ENCODE data around the gene BTBD1.

BTBD1 gene

DNA sequence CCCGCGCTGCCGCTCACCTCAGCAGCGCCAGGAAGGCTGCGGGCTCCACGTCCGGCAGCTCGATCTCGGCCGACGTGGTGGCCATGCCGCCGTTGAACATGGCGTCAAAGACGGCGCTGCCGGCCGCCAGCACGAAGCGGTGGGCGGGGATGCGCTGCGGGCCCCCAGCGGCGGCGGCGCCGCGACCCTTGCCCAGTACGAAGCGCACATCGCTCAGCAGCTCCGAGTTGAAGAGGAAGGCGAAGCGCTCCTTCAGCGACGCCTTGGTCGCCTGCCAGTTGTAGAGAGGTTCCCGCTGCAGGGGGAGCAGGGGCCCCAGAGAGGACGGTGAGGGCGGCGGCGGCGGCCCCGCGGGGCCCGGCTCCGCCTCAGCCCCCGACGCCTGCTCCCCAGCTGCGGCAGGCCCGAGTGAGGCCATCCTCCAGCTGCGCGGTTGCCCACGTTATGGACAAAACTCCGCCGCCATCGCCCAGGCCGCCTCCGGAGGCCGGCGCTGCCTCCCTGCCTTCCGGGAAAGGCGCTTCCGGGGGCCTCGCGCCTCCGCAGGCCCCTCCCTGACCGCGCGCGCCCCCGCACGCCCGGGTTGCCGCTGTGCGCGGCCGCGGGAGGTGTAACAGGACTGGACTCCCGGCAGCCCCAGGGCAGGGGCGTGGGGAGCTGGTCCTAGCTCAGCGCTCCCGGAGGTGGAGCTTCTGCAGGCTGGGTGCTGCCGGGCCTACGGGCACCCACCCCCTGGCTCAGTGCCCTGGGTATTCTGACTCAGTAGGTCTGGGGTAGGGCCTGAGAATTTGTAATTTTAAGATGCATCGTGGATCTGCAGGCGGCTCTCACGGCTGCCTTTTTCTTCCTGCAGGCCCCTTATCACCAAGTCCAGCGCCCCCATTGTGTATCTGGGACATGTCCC, at the start of gene BTBD1:
Gene BTBD1, minus strand, starts transcription at position 519 of the 904 bp plus-strand sequence. Its CDS starts 101 bp downstream, at position 418.
- DNase-seq = peak; percentile 93

DNA sequence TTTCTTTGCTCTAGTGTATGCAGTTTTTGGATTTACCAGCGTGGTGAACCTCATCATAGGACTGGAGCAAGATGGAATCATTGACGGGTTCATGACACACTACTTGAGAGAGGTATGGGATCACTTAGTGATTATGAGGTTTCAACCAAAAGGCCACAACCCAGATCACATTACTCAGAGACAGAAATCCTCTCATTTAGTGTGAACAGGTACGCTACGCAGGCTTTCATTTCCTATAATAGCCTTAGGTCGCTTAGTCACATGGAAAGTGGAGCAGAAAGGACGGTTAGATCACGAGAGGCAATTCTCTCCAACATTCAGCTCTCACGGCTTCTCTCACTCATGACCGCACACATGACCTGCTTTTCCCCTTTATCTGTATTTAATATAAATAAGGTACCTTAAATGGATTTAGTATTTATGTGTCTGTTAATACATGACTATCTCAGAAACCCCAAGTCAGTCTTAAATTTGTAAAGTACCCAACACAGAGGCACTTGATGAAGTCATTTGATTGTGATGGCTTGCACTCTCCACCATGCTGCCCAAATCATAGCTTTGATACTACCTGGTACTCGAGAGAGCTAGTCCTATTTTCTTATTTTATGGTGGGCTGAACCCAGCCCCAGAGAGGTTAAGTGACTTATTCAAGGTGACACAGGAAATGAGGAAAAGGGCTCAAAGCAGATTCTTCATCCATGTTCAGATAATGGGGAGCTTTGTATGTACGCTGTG, 48.9 kb upstream of the BTBD1 start:
- DNase-seq = peak; percentile 58

DNA sequence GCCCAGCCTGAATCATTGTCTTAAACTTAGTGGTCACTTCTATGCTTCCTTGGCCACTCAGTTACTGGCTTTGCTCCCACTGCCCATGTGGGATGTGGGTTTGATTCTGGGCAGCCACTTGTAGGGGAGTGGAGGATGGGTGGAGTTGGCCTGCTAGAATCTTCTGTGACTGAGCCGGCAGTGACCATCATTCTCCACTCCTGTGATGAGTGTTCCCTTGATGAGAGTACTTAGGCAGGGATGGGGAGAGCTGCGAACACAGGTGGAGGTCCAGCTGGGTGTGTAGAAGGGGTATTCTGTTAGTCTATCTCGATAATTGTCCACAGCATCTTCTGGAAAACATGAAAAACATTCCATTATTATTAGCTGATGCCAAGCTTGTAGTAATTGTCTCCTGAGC, 48.4 kb upstream of the BTBD1 start:
- no peak for DNase-seq

DNA sequence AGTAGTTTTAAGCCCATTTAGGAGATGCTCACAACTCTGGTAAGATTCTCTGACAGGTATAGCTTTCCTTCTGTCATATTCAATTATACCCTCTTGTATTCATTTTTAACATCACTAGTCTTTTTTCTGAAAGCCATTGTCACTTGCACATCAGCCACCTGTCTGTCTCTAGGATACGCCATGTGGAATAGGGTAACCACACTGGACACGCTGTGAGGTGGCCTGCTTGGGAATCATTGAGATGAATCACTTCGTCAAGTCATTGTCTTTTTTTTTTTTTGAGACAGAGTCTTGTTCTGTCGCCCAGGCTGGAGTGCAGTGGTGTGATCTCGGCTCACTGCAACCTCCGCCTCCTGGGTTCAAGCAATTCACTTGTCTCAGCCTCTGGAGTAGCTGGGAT, 47.8 kb upstream of the BTBD1 start:
- DNase-seq = no peak

DNA sequence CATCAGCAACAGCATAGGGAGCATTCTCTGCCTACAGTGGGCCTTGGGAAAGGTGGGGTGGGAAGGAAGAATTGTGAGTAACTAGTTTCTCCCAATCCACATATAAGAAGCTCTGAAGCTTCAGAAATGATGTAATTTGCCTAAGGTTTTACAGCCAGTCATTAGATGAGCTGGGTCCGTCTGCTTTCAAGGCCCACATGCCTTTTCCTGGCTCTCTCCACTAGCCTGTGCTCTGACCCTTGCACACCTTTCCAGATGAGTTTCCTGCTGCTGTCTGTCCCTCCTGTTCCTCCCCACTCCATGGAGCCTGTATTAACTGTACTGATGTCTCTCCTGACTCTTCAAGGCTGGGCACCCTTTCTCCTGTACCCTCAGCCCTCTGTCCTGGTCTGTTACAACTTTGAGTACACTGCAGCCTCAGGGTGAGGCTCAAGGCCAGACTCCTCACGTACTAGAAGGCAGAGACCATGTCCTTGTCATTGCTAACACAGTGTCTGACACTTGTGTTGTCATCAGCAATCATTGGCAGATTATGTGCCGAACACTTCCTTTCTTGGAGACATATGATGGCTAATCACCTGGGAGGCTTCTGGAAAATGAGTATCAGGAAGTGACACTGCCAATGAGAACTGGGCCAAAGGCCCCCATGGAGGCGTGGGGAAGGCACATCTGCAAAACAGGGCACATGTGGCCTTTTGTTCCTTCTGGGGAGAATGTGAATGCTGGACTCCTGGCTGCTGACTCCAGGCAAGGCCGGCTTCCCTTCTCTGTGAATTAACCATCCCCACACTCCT, 47.0 kb upstream of the BTBD1 start:
- no peak for DNase-seq

DNA sequence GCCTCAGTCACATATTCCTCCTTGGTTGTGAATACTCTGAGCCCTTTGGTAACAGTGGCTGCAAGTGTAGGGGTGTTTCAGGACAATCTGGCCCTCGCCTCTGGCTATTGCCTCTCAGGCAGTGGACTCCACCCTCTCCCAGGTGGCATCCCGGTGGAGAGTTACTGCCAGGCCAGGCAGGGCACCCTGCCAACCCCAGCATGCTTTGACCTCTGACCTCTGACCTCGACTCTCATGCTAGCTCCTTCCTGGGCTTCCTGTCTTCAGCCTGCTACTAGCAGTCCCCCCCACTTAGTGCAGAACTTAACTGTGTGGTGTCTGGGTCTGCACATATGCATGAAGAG, 45.9 kb upstream of the BTBD1 start:
- no peak for DNase-seq

DNA sequence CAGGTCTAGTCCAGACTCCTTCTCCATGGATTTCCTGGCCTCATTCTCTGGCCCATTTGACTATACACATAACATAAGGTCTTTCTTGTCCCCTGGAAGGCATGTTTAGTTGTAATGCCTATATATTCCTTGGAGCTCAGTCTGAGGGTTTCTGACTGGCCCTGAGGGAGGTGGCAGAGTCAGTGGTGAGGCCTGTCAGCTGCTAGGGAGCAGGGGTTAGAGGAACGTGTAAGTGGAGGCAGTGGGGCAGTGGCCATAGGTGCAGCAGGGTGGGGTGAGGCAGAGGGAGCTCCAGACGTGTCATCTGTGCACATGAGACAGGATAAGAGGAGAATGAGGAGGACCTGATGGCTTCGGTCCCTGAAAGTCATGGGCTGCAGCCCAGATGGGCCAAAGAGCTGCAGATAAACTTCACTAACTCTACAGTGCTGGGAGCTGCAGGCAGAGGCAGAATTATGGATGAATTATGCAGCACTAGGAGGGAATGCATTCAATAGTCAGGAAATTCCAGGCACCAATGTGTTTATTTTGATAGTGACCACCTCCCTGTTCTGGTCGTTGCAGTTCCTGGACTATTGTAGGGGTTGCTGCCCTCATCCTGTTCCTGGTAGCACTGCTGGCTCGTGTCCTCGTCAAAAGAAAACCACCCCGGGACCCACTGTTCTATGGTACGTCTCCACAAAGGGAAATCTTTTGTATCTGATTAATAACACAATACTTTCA, 45.3 kb upstream of the BTBD1 start:
- no peak for DNase-seq

DNA sequence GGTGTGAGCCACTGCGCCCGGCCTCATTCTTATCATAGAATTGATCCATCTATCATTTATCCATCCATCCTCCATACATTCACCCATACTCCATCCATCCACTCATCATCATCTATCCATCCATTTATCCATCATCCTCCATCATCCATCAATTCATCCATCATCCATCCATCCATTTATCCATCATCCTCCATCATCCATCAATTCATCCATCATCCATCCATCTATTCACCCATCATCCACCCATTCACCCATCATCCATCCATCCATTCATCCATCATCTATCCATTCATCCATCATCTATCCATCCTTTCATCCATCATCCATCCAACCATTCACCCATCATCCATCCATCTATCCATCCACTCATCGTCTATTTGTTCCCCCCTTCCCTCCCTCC, 44.1 kb upstream of the BTBD1 start:
- no peak for DNase-seq

DNA sequence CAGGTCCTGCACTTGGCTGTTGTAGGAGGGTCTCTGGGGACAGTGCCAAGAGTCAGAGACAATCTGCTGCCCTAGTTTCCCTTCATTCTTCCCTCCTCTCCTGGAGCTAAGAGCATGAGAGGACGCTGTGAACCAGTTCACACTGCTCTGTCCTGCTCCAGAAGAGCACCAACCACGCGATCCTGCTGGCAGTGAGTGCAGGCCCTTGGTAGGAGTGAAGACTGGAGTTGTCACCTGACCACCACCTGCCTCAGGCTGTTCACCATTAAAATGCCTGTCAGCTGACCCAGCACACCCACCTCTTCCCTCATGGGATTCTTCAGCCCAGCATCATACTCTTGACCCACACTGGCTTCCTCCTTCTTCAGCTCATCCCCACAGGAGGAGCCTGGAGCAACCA, 43.3 kb upstream of the BTBD1 start:
- no peak for DNase-seq

DNA sequence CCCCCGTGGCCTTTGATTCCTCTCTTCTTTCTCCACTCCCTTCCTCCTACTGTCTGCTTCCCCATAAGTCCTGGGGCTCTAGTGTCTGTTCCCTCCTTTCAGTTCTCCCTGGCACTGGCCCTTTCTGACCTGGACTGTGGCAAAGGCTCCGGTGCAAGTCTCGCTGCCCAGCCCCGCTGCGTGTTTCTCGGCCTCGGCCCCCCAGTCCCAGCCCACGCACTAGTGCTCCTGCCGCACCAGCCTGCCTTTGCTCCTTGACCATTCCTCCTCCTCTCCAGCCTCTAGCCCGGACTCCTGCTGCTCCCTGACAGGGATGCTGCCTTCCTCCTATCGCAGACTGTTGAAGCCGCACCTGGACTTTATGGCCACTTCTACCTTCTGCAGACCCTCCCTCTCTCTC, 42.5 kb upstream of the BTBD1 start:
- no peak for DNase-seq

DNA sequence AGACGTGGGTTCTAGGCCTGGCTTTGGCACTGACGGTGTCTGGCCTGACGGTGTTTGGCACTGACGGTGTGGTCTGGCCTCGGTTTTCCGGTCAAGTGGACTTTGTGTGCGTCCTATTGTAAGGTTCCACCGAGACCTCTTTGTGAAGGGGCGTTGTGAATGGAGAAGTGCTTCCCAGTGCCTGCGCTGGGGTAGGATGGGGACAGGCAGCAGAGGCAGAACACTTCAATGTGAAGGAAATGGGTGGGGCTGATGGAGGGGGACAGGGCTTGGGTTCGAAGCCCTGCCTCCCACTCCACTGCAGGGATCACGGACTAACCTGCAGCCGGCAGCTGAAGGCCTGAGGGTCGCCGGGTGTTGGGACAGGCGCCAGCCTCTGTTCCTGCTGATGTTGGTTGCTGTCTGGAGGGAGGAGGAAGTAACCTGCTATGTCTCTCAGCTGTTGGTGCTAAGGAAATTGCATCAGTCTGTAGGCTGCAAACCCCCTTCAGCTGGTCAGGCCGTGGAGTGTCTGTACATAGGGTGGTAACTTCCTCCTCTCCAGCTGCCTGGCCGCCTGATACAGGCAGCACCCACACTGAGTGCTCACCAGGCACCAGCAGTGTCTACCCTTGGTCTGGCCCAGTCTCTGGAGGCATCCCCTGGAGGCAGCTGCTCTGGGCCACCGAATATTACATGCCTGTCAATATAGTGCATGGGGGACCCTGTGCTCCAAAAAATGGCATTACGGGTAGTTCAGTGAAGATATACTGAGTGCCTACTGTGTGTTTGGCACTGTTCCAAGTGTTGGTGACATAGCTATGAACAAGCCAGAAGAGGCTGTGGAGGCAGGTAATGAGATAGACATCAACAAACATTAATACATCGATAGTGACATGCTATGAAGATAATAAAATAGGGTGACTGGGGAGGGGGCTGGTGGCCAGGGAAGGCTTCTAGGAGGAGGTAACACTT, 41.5 kb upstream of the BTBD1 start:
- peak; percentile 48 for DNase-seq

DNA sequence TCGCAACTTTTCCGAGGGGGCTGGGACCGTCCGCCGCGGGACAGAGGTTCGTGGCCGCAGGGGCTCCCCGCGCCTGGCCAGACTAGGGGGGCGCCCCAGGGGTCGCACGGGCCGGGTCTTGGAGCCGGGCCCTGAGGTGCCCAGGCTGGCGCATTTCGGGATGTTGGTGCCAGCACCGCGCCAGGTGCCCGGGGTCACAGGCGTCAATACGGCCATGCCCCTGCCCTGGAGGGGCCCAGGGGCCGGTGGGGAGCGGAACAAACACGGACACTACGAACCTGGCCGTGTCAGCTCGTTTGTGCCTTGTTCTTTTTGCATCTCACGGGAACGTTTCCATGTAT, 40.8 kb upstream of the BTBD1 start:
- no peak for DNase-seq

DNA sequence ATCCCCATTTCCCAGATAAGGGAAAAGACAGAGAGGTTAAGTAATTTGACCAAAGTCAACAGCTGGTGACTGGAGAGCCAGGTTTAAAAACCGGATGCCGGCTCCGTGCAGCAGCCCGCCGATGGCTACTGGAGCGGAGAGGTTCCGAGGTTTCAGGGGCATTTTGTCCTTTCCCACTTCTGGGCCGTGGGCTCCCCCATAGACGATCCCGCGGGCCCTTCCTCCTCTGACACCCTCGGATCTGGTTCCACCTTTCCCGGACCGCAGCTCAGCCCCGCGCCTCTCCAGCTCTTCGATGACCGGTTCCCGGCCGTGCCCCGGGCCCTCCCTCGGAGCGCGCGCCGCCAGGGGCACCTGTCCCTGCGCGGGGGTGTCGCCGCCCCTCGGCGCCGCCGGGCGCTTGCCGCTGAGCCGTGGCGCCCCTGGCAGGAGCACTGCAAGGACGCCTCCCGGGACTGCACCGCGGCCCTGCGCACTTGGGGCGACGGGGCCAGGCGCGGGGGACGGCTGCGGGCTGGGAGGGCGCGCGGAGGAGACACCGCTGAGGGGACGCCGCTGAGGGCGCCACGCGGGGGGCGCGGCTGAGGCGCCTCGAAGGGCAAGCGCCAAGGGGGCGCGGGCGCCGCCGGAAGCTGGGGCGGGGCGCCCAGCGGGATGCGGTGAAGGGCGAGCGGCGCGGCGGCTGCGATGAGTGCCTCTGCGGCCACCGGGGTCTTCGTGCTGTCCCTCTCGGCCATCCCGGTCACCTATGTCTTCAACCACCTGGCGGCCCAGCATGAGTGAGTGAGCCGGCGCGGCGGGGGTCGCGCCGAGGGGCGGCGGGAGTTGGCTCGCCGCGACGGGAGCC, 40.2 kb upstream of the BTBD1 start, which contains the start of gene TM6SF1:
Gene TM6SF1, plus strand, starts transcription at position 652 of the 847 bp plus-strand sequence. Its CDS starts 36 bp downstream, at position 688.
- no peak for DNase-seq

DNA sequence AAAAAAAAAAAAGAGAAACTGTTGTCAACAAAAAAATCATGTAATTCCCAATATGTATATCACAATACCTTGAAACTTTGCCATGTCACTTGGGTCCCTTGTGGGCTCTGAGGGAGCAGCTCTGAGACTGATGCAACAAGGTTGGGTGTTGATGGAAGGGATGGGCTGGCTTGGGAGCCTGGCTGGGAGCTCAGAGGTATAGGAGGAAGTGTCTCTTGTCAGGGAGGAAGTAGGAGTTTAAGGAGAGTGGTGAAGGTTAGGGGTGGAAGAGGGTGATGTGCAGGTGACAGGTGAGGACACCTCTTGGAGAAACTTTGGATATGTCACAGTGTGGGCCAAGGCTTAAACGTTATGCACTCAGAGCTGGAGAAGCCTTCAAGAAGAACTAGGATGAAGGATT, 38.4 kb upstream of the BTBD1 start:
- DNase-seq = no peak

DNA sequence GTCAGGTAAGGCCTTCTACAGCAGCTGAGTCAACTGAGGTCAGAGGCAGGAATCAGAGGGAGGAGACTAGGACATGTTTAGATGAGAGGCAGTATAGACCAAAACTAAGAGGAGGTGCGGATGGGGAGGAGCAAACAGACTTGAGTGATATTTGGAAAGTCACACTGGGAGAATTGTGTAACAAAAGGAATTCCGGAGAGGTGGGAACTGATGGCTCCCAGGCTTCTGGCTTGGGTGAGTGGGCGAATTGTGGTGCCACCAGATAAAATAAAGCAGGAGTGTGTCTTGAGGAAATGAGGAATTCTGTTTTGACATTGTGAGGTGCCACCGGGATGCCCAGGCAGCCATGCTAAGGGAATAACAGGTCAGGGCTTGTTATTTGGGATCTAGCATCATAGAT, 37.1 kb upstream of the BTBD1 start:
- DNase-seq = no peak

DNA sequence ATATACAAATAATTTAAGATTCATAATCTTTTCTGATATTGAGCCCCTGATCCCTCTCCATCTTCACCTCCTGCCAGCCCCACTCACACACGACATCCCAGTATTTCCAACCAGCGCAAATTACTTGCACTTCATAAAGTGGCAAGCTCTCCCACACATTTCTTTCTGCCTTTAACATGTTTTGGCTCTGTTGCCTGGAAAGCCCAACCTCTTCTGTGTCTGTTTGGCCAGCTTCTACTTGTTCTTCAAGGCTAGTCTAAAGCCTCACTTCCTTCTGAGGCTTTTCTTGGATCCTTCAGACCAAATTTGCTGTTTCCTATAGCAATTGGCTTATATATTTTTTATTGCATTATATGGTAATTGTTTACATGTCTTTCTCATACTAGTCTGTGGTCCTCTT, 35.3 kb upstream of the BTBD1 start:
- DNase-seq = no peak

DNA sequence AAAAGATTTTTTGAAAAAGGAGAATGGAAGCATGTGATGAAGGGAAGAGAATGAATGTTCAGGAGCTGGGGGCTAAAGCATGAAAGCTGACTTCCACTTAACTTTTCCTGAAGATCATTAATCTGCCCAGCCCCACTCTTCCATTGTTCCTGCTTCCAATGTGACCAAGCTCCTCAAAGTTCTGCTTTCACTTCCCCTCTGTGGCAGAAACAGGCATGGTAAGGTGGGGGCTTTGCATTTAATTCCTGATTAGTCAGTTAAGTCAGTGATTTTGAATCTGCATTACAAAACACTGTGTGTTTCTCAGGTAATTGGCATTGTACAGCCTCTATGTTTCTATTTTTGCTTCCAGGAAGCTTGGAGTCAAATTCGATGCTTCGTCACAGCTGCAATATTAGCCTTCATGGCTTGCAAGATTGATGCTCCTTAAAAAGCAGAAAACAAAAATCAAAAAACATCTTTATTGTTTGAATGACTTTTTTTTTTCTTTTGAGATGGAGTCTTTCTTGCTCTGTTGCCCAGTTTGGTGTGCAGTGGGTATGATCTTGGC, 33.1 kb upstream of the BTBD1 start:
- no peak for DNase-seq

DNA sequence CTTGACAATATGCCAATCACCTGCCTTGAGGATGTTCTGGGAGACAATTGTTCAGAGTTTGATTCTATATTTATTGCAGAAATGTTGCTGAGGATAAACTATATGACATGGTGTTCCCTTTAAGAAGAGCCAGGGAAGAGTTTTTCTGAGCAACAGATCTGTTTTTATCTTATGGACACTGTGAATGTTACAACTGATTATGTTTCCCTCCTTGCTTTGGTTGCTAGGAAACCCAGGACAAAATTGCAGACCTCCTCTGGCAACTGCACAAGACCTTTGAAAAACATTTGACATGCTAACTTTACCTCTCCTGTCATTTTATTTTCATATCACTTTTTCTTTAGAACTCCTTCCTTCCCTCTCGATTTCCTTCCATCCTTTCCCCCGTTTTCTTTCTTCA, 32.2 kb upstream of the BTBD1 start:
- no peak for DNase-seq

DNA sequence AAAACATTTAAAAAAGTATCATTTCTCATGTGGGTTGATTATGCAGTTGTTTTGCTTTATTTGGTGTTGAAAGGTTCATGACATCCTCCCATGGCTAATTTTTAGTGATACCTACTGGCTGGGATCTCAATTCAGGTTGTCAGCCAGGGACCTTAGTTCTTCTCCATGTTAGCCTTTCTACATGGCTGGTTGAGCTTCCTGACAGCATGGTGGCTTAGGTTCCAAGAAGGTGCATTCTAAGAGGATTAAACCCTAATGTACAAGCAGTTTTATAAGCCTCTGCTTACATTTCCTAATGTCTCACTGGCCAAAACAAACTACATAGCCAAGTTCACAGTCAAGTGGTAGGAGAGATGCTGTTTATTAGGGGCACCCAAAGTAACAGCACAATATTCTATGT, 31.0 kb upstream of the BTBD1 start:
- no peak for DNase-seq

DNA sequence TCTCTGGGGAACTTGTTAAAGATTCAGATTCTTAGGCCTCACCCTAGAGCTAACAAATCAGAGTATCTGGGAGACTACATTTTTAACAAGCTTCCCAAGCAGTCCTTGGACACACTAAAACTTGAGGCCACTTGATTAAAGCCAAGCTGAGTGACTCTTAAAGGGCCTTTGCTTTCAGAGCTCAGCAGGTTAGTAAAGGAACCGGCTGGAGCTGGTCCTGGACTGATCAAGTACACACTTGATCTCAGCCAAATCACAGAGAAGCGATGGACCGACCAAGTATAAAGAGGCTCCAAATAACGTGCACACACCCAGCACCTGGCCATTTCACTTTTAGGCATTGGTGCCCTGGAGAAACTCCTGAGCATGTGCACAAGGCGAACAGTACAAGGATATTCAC, 27.5 kb upstream of the BTBD1 start:
- no peak for DNase-seq
